GM19193 (cell line): ENCODE results near the gene SETD1A.

Experiments used
- POLR2A ChIP-seq: IDR thresholded peaks from 4 replicates; pipeline ENCODE4 v1.6.1; 2011; ENCODE audit not compliant: insufficient read depth, insufficient read length; ENCODE audit errors: extremely low read depth

SETD1A gene

DNA sequence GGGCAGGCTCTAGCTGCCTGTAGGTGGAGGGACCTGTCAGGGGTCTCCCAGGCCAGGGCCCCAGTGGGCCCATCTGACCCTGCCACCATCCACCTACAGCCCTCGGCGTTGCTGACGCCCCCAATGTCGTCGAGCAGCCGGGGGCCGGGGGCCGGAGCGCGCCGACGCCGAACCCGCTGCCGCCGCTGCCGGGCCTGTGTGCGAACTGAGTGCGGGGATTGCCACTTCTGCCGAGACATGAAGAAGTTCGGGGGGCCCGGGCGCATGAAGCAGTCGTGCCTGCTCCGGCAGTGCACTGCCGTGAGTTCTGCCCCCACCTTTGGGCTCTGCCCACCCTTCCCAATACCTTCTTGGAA is 31.9 kb upstream of the SETD1A start:
- TF ChIP-seq POLR2A = no peak

DNA sequence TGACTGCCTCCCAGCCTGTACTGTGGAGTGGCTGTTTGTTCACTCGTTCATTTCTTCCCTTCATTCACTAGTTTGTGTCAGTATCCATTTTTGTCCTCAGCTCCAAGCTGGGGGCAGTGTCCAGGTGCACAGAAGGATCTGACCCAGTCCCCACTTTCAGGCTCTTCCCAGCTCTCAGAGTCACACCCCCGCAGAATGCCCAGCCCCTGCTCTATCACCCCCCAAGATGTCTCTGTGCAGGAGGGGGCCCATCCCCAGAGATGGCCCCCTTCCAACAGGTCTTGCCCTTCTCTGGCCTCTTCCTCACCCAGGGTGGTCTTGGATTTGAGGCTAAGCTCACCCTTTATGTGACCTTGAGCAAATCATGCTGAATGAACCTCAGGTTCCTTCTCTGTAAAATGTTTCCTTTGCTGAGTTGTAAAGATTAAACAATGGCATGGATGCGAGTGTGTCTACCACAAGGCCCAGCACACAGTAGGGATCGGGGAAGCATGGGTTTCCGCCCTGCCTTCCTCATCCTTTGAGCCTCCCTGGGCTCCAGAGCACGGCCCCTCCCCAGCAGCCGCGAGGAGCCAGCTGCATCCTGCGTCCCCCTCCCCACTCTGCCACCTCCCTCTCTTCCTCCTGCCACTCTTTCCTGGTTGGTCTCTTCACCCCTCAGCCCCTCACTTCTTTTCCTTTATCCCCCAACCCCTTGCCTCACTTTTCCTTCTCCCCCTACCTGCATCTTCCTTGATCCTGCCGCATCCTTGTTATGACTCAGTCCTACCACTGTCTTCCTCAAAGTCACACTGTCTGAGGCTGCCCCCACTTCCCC is 31.4 kb upstream of the SETD1A start:
- TF ChIP-seq POLR2A = no peak

- no peak for TF ChIP-seq POLR2A
These were observed 30.4 kb upstream of the SETD1A start for GRCh38 chr16:30926937-30927788.

DNA sequence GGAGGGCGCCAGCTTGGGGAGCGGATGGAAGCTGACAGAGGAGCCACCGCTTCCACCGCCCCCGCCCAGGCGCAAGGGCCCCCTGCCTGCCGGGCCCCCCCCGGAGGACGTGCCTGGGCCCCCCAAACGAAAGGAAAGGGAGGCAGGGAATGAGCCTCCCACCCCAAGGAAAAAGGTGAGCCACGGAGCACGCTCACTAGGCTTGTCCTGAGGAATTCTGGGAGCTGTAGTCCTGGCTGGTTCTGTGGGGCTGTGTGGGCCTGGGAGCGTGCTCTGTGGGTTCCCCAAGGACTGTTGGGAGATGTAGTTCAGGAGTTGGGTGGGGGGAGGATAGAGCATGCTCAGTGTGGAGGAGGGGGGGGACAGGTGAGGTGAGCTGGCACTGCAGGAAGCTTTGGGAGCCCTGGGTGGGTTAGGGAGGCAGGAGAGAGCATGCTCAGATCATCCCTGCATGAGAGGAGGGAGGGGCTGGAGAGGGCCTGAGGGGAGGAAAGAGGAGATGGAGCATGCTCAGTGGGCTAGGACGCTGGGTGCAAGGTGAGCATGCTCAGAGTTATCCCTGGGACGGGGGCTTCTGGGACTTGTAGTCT is 29.7 kb upstream of the SETD1A start:
- no peak for TF ChIP-seq POLR2A

- no peak for TF ChIP-seq POLR2A
These were observed 29.2 kb upstream of the SETD1A start for GRCh38 chr16:30928390-30928789.

- no peak for TF ChIP-seq POLR2A
These were observed 28.4 kb upstream of the SETD1A start for GRCh38 chr16:30929167-30929566.

DNA sequence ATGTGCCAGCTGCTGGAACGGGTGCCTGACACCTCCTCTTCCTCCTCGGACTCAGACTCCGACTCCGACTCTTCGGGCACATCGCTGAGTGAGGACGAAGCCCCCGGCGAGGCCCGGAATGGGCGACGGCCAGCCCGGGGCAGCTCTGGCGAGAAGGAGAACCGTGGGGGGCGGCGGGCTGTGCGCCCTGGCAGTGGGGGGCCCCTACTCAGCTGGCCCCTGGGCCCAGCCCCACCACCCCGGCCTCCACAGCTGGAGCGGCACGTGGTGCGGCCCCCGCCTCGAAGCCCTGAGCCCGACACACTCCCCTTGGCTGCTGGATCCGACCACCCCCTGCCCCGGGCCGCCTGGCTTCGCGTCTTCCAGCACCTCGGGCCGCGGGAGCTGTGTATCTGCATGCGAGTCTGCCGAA is 27.4 kb upstream of the SETD1A start:
- no peak for TF ChIP-seq POLR2A

DNA sequence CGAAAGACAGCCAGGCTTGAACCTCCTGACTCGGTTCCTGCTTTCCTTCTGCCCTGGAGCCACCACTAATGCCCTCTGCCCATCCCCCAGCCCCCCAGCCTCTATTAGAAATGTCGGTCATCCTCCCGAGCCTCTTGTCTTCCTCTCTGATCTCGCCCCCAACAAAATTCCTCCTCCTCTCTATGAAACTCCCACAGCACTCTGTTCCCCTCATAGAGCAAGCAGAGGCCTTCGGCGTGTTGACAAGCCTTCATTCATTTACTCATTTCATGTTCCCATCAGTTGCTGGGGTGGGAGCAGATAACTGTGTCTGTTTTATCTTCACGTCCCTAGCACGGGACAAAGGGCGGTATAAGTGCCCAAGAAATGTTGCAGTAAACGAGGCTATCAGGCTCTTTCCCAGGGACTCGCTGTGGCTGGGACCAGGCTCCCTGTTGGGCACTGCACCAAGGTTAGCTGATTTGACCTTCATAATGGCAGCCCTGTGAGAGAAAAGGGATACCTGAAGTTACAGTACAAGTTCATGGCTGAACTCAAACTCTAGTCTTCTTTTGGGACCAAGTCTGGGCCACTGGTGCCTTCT is 26.4 kb upstream of the SETD1A start:
- TF ChIP-seq POLR2A = no peak

DNA sequence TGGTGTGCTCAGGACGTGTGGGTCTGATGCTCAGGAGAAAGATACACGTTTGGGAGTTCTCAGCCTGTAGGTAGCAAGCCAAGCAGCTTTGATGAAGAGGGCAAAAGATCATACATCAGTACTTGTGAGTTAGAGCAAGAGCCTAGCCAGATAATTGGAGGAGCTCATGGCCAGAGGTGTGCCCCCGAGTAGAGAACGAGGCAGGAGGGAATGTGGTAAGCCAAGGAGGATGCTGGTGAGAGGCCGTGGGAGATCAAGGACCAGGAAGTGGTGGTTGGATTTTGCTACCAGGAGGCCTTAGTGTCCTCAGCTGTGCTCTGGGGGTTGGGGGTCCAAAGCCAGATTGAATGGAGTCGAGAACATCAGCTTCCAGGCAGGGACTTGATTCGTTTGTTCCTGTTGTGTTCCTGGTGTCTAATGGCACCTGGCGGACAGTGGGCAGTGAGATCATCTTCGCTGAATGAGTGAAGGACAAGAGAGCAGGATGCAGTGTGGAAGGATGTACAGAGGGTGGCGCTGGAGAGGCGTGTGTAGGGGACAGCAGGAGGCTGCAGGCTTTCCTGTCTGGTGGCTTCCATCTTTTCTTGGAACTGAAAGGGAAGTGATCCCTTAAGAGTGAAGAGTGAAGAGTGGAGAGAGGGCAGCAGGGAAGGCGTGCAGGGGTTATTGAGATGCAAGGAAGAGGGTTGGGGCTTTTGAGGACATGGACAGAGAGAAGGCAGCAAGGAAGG is 22.6 kb upstream of the SETD1A start:
- no peak for TF ChIP-seq POLR2A

DNA sequence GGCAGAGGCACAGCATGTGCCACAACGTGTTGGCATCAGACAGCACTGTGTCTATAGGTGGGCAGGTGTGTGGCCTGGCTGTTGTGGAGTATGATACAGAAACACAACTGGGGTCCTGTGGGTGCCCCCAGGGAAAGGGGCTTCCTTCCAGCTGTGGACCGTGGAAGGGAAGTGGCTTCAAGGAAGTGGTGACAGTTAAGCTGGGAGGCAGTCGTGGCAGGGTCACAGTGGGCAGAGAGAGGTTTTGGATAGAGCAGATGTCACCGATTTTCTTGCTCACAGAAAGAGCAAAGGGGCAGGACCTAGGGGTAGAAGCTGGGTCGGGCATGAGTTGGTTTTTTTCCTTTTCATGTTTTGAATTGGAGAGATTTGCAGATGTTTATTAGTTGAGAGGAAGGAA is 19.9 kb upstream of the SETD1A start:
- TF ChIP-seq POLR2A = no peak

GRCh38 chr16:30941600-30942425 is 15.7 kb upstream of the SETD1A start:
- no peak for TF ChIP-seq POLR2A

DNA sequence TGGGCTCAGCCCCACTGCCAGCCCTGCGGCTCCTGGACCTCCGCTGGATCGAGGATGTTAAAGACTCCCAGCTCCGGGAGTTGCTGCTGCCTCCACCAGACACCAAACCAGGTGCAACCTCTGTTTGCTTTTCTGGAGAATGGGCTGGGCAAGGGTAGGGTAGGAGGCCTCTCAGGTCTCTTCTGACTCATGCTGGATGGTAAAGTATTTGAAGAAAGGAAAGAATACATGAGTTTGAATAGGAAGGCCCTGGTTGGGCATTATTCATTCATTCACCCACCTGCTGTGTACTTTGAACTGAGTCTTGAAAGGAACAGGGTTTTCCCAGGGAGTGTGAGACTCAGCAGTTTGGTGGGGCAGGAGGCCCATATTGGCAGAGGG is 15.1 kb upstream of the SETD1A start:
- no peak for TF ChIP-seq POLR2A

DNA sequence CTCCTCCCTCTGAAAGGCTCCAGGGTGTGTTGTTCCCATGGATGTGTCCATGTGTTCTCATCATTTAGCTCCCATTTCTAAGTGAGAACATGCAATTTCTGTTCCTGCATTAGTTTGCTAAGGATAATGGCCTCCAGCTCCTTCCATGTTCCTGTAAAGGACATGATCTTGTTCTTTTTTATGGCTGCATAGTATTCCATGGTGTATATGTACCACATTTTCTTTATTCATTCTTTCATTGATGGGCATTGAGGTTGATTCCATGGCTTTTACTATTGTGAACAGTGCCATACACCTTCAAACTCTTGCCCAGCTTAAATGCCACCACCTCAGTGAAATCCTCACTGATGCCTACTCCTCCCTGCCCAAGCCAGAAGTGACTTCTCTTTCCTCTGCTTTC is 13.2 kb upstream of the SETD1A start:
- TF ChIP-seq POLR2A = no peak

DNA sequence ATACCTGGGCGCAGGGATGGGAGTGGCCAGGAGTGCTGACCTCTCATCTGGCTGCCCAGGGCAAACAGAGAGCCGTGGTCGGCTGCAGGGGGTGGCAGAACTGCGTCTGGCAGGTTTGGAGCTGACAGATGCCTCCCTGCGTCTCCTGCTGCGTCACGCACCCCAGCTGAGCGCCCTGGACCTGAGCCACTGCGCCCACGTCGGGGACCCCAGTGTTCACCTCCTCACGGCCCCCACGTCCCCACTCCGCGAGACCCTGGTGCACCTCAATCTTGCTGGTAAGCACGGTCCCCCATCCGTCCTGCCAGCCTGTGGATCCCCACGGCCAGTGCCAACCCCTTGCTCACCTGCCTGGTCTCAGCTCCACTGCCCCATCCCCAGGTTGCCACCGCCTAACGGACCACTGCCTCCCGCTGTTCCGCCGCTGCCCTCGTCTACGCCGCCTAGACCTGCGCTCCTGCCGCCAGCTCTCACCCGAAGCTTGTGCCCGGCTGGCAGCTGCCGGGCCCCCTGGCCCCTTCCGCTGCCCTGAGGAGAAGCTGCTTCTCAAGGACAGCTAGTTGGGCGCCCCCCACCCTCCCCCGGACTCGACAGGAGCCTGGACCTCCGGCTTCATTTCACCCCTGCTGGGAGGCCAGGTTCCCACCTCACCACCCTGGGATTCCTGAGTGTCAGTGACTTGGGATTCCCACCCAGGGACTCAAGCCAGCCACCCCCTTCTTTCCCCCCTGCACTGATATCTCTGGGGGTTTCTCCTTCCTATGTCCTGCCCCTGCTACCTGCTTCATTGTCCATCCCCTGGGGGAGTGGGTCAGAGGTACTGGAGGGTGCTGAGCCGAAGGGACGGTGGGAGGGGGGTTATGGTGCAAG is 10.6 kb upstream of the SETD1A start:
- no peak for TF ChIP-seq POLR2A

DNA sequence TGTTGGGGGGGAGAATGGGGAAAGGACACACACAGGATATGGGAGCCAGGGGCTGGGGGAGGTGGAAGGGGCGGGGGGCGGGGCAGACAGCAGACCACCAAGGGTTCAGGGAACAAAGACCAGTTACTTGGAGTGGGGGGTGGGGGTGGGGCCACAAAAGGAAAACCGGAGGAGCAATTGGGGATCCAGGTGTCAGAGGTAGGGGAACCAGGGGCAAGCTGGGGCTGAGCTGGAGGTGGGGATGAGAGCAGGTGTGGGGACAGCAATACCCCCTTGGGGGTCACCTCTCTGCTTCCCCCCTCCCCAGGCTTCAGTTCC is 10.1 kb upstream of the SETD1A start:
- no peak for TF ChIP-seq POLR2A
